Activated B cell treated with CpG ODN at 0.5 μM for 24 hours (primary cell): ENCODE results near the gene NCOA6. TPM values are rescaled to one million over a fixed set of nuclear protein-coding genes. Genes with fewer than 3 reads are reported as not detected.

Experiments used
- ATAC-seq: fragments of 200-7000 bp; cut with Tn5 transposase; one replicate; pipeline ENCODE4 v1.10.0; 2021; ENCODE audit warnings: low read depth, mild to moderate bottlenecking, moderate library complexity
- CTCF ChIA-PET: fragments of 350-600 bp; sonication (Branson Sonifier 250); formaldehyde crosslinking; loops from one replicate; lab custom pipeline; 2021; ENCODE audit warnings: antibody characterized with exemption; lab: Charles Lee
- POLR2A ChIA-PET: fragments of 350-600 bp; sonication (Branson Sonifier 250); formaldehyde crosslinking; loops from one replicate; lab custom pipeline; 2021; ENCODE audit warnings: antibody characterized with exemption; lab: Charles Lee
- DNase-seq: peaks from one replicate; pipeline ENCODE4 v3.0.0; 2022
- H3K27ac Mint-ChIP-seq: one replicate; pipeline ENCODE4 v1.8.0; 2020; ENCODE audit warnings: mixed read lengths
- H3K27me3 Mint-ChIP-seq: one replicate; pipeline ENCODE4 v1.8.0; 2021; ENCODE audit warnings: mixed read lengths
- H3K36me3 Mint-ChIP-seq: one replicate; pipeline ENCODE4 v1.8.0; 2021; ENCODE audit warnings: low read depth, mixed read lengths
- H3K4me1 Mint-ChIP-seq: one replicate; pipeline ENCODE4 v1.8.0; 2021; ENCODE audit warnings: mixed read lengths
- H3K4me3 Mint-ChIP-seq: one replicate; pipeline ENCODE4 v1.8.0; 2020; ENCODE audit warnings: mild to moderate bottlenecking, mixed read lengths
- H3K9me3 Mint-ChIP-seq: one replicate; pipeline ENCODE4 v1.8.0; 2020; ENCODE audit warnings: mixed read lengths
- CTCF ChIP-seq: fragments of 200-600 bp; IDR thresholded peaks from one replicate; pipeline ENCODE4 v1.8.0; 2022; ENCODE audit warnings: antibody characterized with exemption, mild to moderate bottlenecking
- intact Hi-C: fragments of 100-400 bp; cut with micrococcal nuclease; formaldehyde crosslinking; loops from one replicate; pipeline ENCODE4 v1.15.1; 2024
- total RNA-seq: library from RNA; stranded (reverse); gene quantifications from 2 replicates; pipeline ENCODE4 v1.2.3, GENCODE V29; 2022

NCOA6 gene
- total RNA-seq, 1 donor from 2014 or later = 24.0 TPM

DNA sequence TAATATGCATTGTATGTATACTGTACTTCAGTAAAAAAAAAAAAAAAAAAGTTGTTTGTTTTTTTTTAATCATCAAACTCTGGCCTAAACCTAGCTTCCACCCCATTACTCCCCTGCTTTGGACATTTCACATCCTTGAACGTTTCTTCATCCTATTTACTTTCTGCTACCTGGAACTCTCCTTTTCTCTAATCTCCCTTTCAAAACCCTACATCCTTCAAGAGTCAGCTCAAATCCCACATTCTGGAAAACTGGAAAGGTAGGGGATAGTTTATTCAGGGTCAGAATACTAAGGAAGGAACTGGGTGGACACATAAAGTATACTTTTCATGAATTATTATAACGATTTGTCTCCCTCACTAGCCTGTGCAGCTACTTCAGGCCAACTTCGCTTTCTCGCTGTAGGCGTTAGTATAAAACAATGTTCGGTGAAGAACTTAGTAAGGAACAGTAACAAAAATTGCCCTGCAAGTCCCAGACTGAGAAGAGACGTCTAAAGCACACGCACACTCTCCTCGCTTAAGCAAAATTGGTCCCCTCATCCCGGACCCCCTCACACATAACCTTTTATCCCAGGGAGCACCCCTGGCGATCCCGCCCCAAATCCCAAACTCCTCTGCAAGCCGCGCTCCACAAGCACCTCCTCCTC lies 149.3 kb downstream of the NCOA6 start:
- DNase-seq (no peak), ATAC-seq (no peak)
- H3K36me3 Mint-ChIP-seq = peaks cover 4% of the 10 kb centered on the region
- intact Hi-C loops = loop anchor here (10.0 kb wide), 1 partner anchor 1789 kb away; no protein-coding TSS in a partner anchor
- peak overlapping the region; percentile 95 for H3K27ac Mint-ChIP-seq
- peaks cover 15% of the 10 kb centered on the region for H3K4me1 Mint-ChIP-seq
- H3K4me3 Mint-ChIP-seq = peak overlapping the region; percentile 98
- H3K27me3 Mint-ChIP-seq = no peaks in the 10 kb centered on the region
- no peaks in the 10 kb centered on the region for H3K9me3 Mint-ChIP-seq
- ChIA-PET CTCF (no interaction called here), POLR2A (interaction anchor here (0.7 to 3.0 kb wide), 5 partner anchors 24 to 682 kb away, joined by 3 to 29 read pairs (median 6); partner anchors contain the start of genes DYNLRB1, MAP1LC3A and RALY)
- no peak for TF ChIP-seq CTCF

DNA sequence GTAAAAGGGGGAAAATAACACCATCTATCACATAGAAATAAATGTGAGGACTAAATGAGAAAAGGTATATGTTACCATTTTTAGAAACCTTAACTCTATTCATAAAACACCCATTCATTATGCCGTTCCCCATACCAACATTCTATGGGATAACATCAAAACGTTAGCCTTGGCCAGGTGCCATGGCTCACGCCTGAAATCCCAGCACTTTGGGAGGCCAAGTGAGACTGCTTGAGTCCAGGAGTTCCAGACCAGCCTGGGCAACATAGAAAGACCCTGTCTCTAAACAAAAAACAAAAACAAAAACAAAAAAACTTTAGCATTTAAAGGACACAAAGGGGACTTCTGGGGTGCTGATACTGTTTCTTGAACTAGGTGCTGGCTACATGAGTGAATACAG lies 149.9 kb downstream of the NCOA6 start:
- no peak overlapping the region for H3K4me3 Mint-ChIP-seq
- peaks cover 4% of the 10 kb centered on the region for H3K36me3 Mint-ChIP-seq
- H3K27me3 Mint-ChIP-seq = no peaks in the 10 kb centered on the region
- H3K27ac Mint-ChIP-seq = peak overlapping the region; percentile 95
- ChIA-PET CTCF (no interaction called here), POLR2A (interaction anchor here (0.7 to 3.0 kb wide), 3 partner anchors 33 to 159 kb away, joined by 3 to 29 read pairs (median 21); partner anchors contain the start of genes DYNLRB1 and MAP1LC3A)
- no peak for TF ChIP-seq CTCF
- DNase-seq (no peak), ATAC-seq (no peak)
- no peaks in the 10 kb centered on the region for H3K9me3 Mint-ChIP-seq
- intact Hi-C loops = loop anchor here (10.0 kb wide), 1 partner anchor 1789 kb away; no protein-coding TSS in a partner anchor
- peaks cover 15% of the 10 kb centered on the region for H3K4me1 Mint-ChIP-seq

GRCh38 chr20:34673412-34673811 lies 152.0 kb downstream of the NCOA6 start:
- intact Hi-C loops = loop anchor here (10.0 kb wide), 1 partner anchor 1791 kb away; no protein-coding TSS in a partner anchor
- no peak overlapping the region for H3K27ac Mint-ChIP-seq
- no peaks in the 10 kb centered on the region for H3K9me3 Mint-ChIP-seq
- peaks cover 4% of the 10 kb centered on the region for H3K36me3 Mint-ChIP-seq
- TF ChIP-seq CTCF = no peak
- H3K27me3 Mint-ChIP-seq = no peaks in the 10 kb centered on the region
- H3K4me1 Mint-ChIP-seq = peaks cover 15% of the 10 kb centered on the region
- DNase-seq = no peak
- ATAC-seq = no peak
- no peak overlapping the region for H3K4me3 Mint-ChIP-seq
- ChIA-PET CTCF (interaction anchor here (1.3 kb wide), 1 partner anchor 36 kb away, joined by 5 read pairs; no protein-coding TSS in a partner anchor), POLR2A (interaction anchor here (0.7 kb wide), 1 partner anchor 158 kb away, joined by 3 read pairs; no protein-coding TSS in a partner anchor)

DNA sequence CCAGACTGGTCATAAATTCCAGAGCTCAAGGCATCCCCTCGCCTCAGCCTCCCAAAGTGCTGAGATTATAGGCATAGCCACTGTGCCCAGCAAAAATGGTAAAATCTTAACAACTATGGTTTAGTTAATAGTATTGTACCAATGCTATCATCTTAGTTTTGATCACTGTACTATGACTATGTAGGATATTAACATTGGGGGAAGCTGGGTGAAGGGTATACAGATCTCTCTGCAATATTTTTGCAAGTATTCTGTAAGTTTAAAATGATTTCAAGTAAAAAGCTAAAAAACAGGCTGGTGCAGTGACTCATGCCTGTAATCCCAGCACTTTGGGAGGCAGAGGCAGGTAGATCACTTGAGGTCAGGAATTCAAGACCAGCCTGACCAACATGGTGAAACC lies 156.4 kb downstream of the NCOA6 start:
- DNase-seq (no peak), ATAC-seq (no peak)
- ChIA-PET POLR2A (no interaction called here), CTCF (no interaction called here)
- no peak overlapping the region for H3K27ac Mint-ChIP-seq
- peaks cover 2% of the 10 kb centered on the region for H3K36me3 Mint-ChIP-seq
- no peaks in the 10 kb centered on the region for H3K27me3 Mint-ChIP-seq
- no peaks in the 10 kb centered on the region for H3K4me1 Mint-ChIP-seq
- no peaks in the 10 kb centered on the region for H3K9me3 Mint-ChIP-seq
- intact Hi-C loops = no loop called here
- TF ChIP-seq CTCF = no peak
- H3K4me3 Mint-ChIP-seq = no peak overlapping the region

Other genes with a start within 250 kb of the NCOA6 start
- gene PIGU, start 148.6 kb downstream of the NCOA6 start, total RNA-seq = 14.7 and 15.3 TPM in 2 replicates
- gene TP53INP2, start 121.3 kb downstream of the NCOA6 start, total RNA-seq = 4.0 and 4.2 TPM in 2 replicates
- gene GGT7, start 47.2 kb upstream of the NCOA6 start, total RNA-seq = 17.6 and 20.6 TPM in 2 replicates
- 8.4 and 11.3 TPM in 2 replicates for gene ACSS2, start 51.0 kb upstream of the NCOA6 start, total RNA-seq
- 26.1 and 27.5 TPM in 2 replicates for gene GSS, start 130.2 kb upstream of the NCOA6 start, total RNA-seq
- 0.20 and 0.35 TPM in 2 replicates for gene MYH7B, start 130.2 kb upstream of the NCOA6 start, total RNA-seq